ENCODE results near the gene ATP5PD. TPM values are rescaled to one million over a fixed set of nuclear protein-coding genes. Genes with fewer than 3 reads are reported as not detected.
A peak's percentile ranks its signal among the peaks of the same experiment; 100 is the strongest.

Gene ATP5PD
- total and polyA plus RNA-seq, 2 donors = 288 to 390 TPM

GRCh38 chr17:75063201-75063600, 16.4 kb upstream of the ATP5PD start:
- Histone ChIP-seq H3K9me3 (ENCODE audit: control insufficient read depth in 2 of 2, insufficient read depth in 1 of 2, low read length in 1 of 2) (no peaks in the 10 kb centered on the region), H3K4me3 (ENCODE audit: low read length in 2 of 2) (no peak overlapping the region), H3K27me3 (ENCODE audit: control insufficient read depth in 2 of 2, insufficient read depth in 1 of 2, low read length in 1 of 2) (no peaks in the 10 kb centered on the region), H3K4me1 (ENCODE audit: control insufficient read depth in 2 of 2, insufficient read depth in 2 of 2, low read length in 2 of 2) (peaks cover 2 to 24% of the 10 kb centered on the region in 2 donors), H3K36me3 (ENCODE audit: control insufficient read depth in 2 of 2, insufficient read depth in 2 of 2, low read length in 1 of 2) (peaks cover 51 to 58% of the 10 kb centered on the region in 2 donors), H3K27ac (ENCODE audit: low read depth in 1 of 2, low read length in 1 of 2) (no peak overlapping the region)
- no peak for DNase-seq (ENCODE audit: low read depth in 6 of 9, low spot score in 9 of 9)
- WGBS = 95% methylated on average over 13 of the region's 13 CpGs

GRCh38 chr17:75061618-75062017, 14.8 kb upstream of the ATP5PD start:
- Histone ChIP-seq H3K9me3 (ENCODE audit: control insufficient read depth in 2 of 2, insufficient read depth in 1 of 2, low read length in 1 of 2) (no peaks in the 10 kb centered on the region), H3K4me3 (ENCODE audit: low read length in 2 of 2) (no peak overlapping the region), H3K4me1 (ENCODE audit: control insufficient read depth in 2 of 2, insufficient read depth in 2 of 2, low read length in 2 of 2) (peaks cover 0 to 14% of the 10 kb centered on the region in 2 donors), H3K27ac (ENCODE audit: low read depth in 1 of 2, low read length in 1 of 2) (peak overlapping the region in 1 of 2 donors; percentile 20), H3K27me3 (ENCODE audit: control insufficient read depth in 2 of 2, insufficient read depth in 1 of 2, low read length in 1 of 2) (no peaks in the 10 kb centered on the region), H3K36me3 (ENCODE audit: control insufficient read depth in 2 of 2, insufficient read depth in 2 of 2, low read length in 1 of 2) (peaks cover 51 to 60% of the 10 kb centered on the region in 2 donors)
- 98% methylated on average over 8 of the region's 8 CpGs for WGBS
- DNase-seq (ENCODE audit: low read depth in 6 of 9, low spot score in 9 of 9) = no peak

DNA sequence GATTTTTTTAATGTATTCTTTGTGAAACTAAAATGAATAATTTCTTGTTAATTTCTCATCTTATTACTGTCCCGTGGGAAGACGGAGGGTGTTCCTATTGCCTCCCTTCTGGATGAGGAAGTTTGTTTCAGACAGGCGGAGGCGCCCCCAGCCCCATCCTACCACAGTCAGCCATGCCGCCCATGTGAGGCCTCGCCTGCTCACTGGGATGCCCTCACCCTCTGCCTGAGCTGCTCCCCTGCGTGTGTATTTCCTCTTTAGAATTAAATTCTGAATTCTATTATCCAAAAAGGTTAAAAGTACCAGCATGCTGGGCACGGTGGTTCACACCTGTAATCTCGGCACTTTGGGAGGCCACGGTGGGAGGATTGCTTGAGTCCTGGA, 14.3 kb upstream of the ATP5PD start:
- Histone ChIP-seq H3K36me3 (ENCODE audit: control insufficient read depth in 2 of 2, insufficient read depth in 2 of 2, low read length in 1 of 2) (peaks cover 51 to 62% of the 10 kb centered on the region in 2 donors), H3K27me3 (ENCODE audit: control insufficient read depth in 2 of 2, insufficient read depth in 1 of 2, low read length in 1 of 2) (no peaks in the 10 kb centered on the region), H3K4me1 (ENCODE audit: control insufficient read depth in 2 of 2, insufficient read depth in 2 of 2, low read length in 2 of 2) (peaks cover 0 to 13% of the 10 kb centered on the region in 2 donors), H3K9me3 (ENCODE audit: control insufficient read depth in 2 of 2, insufficient read depth in 1 of 2, low read length in 1 of 2) (no peaks in the 10 kb centered on the region), H3K4me3 (ENCODE audit: low read length in 2 of 2) (no peak overlapping the region), H3K27ac (ENCODE audit: low read depth in 1 of 2, low read length in 1 of 2) (no peak overlapping the region)
- no peak for DNase-seq (ENCODE audit: low read depth in 6 of 9, low spot score in 9 of 9)
- WGBS = 98% methylated on average over 10 of the region's 10 CpGs

GRCh38 chr17:75060434-75061054, 13.8 kb upstream of the ATP5PD start:
- H3K4me1 ChIP-seq (ENCODE audit: control insufficient read depth in 2 of 2, insufficient read depth in 2 of 2, low read length in 2 of 2) = peaks cover 0 to 9% of the 10 kb centered on the region in 2 donors
- H3K27ac ChIP-seq (ENCODE audit: low read depth in 1 of 2, low read length in 1 of 2) = no peak overlapping the region
- 98% methylated on average over 26 of the region's 26 CpGs for WGBS
- no peaks in the 10 kb centered on the region for H3K27me3 ChIP-seq (ENCODE audit: control insufficient read depth in 2 of 2, insufficient read depth in 1 of 2, low read length in 1 of 2)
- H3K4me3 ChIP-seq (ENCODE audit: low read length in 2 of 2) = no peak overlapping the region
- DNase-seq (ENCODE audit: low read depth in 6 of 9, low spot score in 9 of 9) = no peak
- H3K9me3 ChIP-seq (ENCODE audit: control insufficient read depth in 2 of 2, insufficient read depth in 1 of 2, low read length in 1 of 2) = no peaks in the 10 kb centered on the region
- H3K36me3 ChIP-seq (ENCODE audit: control insufficient read depth in 2 of 2, insufficient read depth in 2 of 2, low read length in 1 of 2) = peaks cover 51 to 62% of the 10 kb centered on the region in 2 donors

DNA sequence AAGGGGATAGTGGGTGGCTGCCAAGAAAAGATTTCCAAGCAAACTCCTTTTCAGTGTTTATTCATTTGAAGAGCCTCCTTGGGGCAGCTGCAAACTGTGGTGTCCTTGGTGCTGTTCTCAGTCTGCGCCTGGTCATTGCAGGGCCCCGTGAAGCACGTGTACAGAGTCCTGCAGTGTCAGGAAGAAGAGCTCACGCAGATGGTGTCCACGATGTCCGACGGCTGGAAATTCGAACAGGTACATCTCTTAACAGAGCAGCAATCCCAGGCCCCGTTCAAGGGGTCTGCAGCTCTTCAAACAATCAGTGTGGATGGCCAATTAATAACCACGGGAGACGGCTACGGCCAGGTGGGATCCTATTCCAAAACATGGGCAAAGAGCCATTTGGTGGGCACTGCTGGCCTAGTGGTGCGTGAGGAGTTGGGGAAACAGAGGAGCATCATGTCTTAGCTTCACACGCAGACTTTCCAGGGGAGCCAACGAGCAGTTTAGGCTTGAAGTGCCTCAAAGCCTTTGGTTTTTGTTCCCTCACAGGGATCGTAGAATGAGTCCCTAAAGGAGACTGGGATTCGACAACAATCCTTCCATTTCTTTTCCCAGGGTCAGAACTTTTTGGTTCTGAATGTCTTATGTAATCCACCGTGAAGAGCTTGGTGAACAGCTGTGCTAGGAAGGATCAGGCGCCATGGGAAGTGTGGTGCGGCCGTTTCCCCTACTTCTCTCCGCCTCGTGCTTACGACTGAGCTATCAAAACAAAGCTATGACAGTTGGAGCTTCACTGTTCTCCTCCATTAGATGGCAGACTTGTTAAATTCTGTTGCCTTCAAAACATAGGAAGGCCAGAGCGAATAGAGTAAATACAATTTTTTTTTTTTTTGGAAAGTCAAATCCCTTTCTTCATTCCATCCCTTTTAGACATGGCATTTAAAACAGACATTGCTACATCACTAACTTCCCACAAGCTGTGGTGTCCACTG, 12.9 kb upstream of the ATP5PD start:
- H3K36me3 ChIP-seq (ENCODE audit: control insufficient read depth in 2 of 2, insufficient read depth in 2 of 2, low read length in 1 of 2) = peaks cover 54 to 55% of the 10 kb centered on the region in 2 donors
- whole genome bisulfite sequencing = 68% methylated on average over 25 of the region's 25 CpGs
- H3K27me3 ChIP-seq (ENCODE audit: control insufficient read depth in 2 of 2, insufficient read depth in 1 of 2, low read length in 1 of 2) = no peaks in the 10 kb centered on the region
- no peak overlapping the region for H3K4me3 ChIP-seq (ENCODE audit: low read length in 2 of 2)
- peak in 4 of 9 donors; percentile 33 to 75 (median 42) for DNase-seq (ENCODE audit: low read depth in 6 of 9, low spot score in 9 of 9)
- H3K27ac ChIP-seq (ENCODE audit: low read depth in 1 of 2, low read length in 1 of 2) = peak overlapping the region; percentile 25 to 60
- H3K9me3 ChIP-seq (ENCODE audit: control insufficient read depth in 2 of 2, insufficient read depth in 1 of 2, low read length in 1 of 2) = no peaks in the 10 kb centered on the region
- H3K4me1 ChIP-seq (ENCODE audit: control insufficient read depth in 2 of 2, insufficient read depth in 2 of 2, low read length in 2 of 2) = peaks cover 0 to 5% of the 10 kb centered on the region in 2 donors

GRCh38 chr17:75051941-75052340, 5.2 kb upstream of the ATP5PD start:
- WGBS = 100% methylated on average over 2 of the region's 2 CpGs
- Histone ChIP-seq H3K27ac (ENCODE audit: low read depth in 1 of 2, low read length in 1 of 2) (no peak overlapping the region), H3K9me3 (ENCODE audit: control insufficient read depth in 2 of 2, insufficient read depth in 1 of 2, low read length in 1 of 2) (no peaks in the 10 kb centered on the region), H3K36me3 (ENCODE audit: control insufficient read depth in 2 of 2, insufficient read depth in 2 of 2, low read length in 1 of 2) (peaks cover 23 to 26% of the 10 kb centered on the region in 2 donors), H3K4me1 (ENCODE audit: control insufficient read depth in 2 of 2, insufficient read depth in 2 of 2, low read length in 2 of 2) (peaks cover 3 to 11% of the 10 kb centered on the region in 2 donors), H3K27me3 (ENCODE audit: control insufficient read depth in 2 of 2, insufficient read depth in 1 of 2, low read length in 1 of 2) (no peaks in the 10 kb centered on the region), H3K4me3 (ENCODE audit: low read length in 2 of 2) (no peak overlapping the region)
- DNase-seq (ENCODE audit: low read depth in 6 of 9, low spot score in 9 of 9) = no peak

GRCh38 chr17:75049706-75050105, 2.9 kb upstream of the ATP5PD start:
- H3K9me3 ChIP-seq (ENCODE audit: control insufficient read depth in 2 of 2, insufficient read depth in 1 of 2, low read length in 1 of 2) = no peaks in the 10 kb centered on the region
- DNase-seq (ENCODE audit: low read depth in 6 of 9, low spot score in 9 of 9) = no peak
- H3K27ac ChIP-seq (ENCODE audit: low read depth in 1 of 2, low read length in 1 of 2) = no peak overlapping the region
- H3K4me3 ChIP-seq (ENCODE audit: low read length in 2 of 2) = no peak overlapping the region
- no peaks in the 10 kb centered on the region for H3K27me3 ChIP-seq (ENCODE audit: control insufficient read depth in 2 of 2, insufficient read depth in 1 of 2, low read length in 1 of 2)
- peaks cover 10 to 17% of the 10 kb centered on the region in 2 donors for H3K4me1 ChIP-seq (ENCODE audit: control insufficient read depth in 2 of 2, insufficient read depth in 2 of 2, low read length in 2 of 2)
- peaks cover 18 to 23% of the 10 kb centered on the region in 2 donors for H3K36me3 ChIP-seq (ENCODE audit: control insufficient read depth in 2 of 2, insufficient read depth in 2 of 2, low read length in 1 of 2)

- Histone ChIP-seq H3K36me3 (ENCODE audit: control insufficient read depth in 2 of 2, insufficient read depth in 2 of 2, low read length in 1 of 2) (peaks cover 13 to 19% of the 10 kb centered on the region in 2 donors), H3K4me3 (ENCODE audit: low read length in 2 of 2) (no peak overlapping the region), H3K27ac (ENCODE audit: low read depth in 1 of 2, low read length in 1 of 2) (no peak overlapping the region), H3K9me3 (ENCODE audit: control insufficient read depth in 2 of 2, insufficient read depth in 1 of 2, low read length in 1 of 2) (no peaks in the 10 kb centered on the region), H3K4me1 (ENCODE audit: control insufficient read depth in 2 of 2, insufficient read depth in 2 of 2, low read length in 2 of 2) (peaks cover 10 to 17% of the 10 kb centered on the region in 2 donors), H3K27me3 (ENCODE audit: control insufficient read depth in 2 of 2, insufficient read depth in 1 of 2, low read length in 1 of 2) (no peaks in the 10 kb centered on the region)
- DNase-seq (ENCODE audit: low read depth in 6 of 9, low spot score in 9 of 9) = no peak
- 96% methylated on average over 5 of the region's 5 CpGs for WGBS
These were observed 2.3 kb upstream of the ATP5PD start for GRCh38 chr17:75049057-75049456.

Measured in thymus (tissue), 11 donors.